HEK293T (cell line): ENCODE data around the gene TMEM9B.
"Not testable (repeated sequence)": the region's sequence is repeated elsewhere in the genome, so short reads cannot be mapped to it uniquely, and the experiment has no call there.

ENCODE experiments used
- CTCF ChIA-PET: fragments of 350-600 bp; formaldehyde crosslinking; extraction: SDS; loops from one replicate; lab custom pipeline; 2021; ENCODE audit warnings: antibody characterized with exemption, inconsistent platforms; lab: Yijun Ruan, JAX
- POLR2A ChIA-PET: fragments of 350-600 bp; formaldehyde crosslinking; extraction: SDS; loops from one replicate; lab custom pipeline; 2020; ENCODE audit warnings: antibody characterized with exemption, inconsistent platforms; lab: Yijun Ruan, JAX
- DNase-seq: peaks from one replicate; pipeline ENCODE4 v3.0.0; 2012; ENCODE audit warnings: mixed read lengths; ENCODE audit errors: extremely low spot score
- ARNT ChIP-seq: fragments of 450-650 bp; IDR thresholded peaks from 2 replicates; pipeline ENCODE4 v1.6.1; 2017; ENCODE audit warnings: mild to moderate bottlenecking
- BHLHE40 ChIP-seq: fragments of 450-650 bp; IDR thresholded peaks from 2 replicates; pipeline ENCODE4 v1.6.1; 2016; ENCODE audit warnings: mild to moderate bottlenecking, moderate library complexity, borderline replicate concordance
- CTBP1 ChIP-seq: fragments of 450-650 bp; IDR thresholded peaks from 2 replicates; pipeline ENCODE4 v1.6.1; 2016; ENCODE audit warnings: borderline replicate concordance
- ELF4 ChIP-seq: fragments of 450-650 bp; IDR thresholded peaks from 2 replicates; pipeline ENCODE4 v1.6.1; 2017; ENCODE audit warnings: antibody characterized with exemption
- FOXA1 ChIP-seq: fragments of 450-650 bp; IDR thresholded peaks from 2 replicates; pipeline ENCODE4 v1.6.1; 2016; ENCODE audit warnings: mild to moderate bottlenecking
- FOXK2 ChIP-seq: fragments of 450-650 bp; IDR thresholded peaks from 2 replicates; pipeline ENCODE4 v1.6.1; 2016; ENCODE audit warnings: mild to moderate bottlenecking
- FOXM1 ChIP-seq: fragments of 450-650 bp; IDR thresholded peaks from 2 replicates; pipeline ENCODE4 v1.6.1; 2017; ENCODE audit warnings: mild to moderate bottlenecking, borderline replicate concordance
- HDGF ChIP-seq: fragments of 450-650 bp; IDR thresholded peaks from 2 replicates; pipeline ENCODE4 v1.6.1; 2017; ENCODE audit warnings: antibody characterized with exemption, borderline replicate concordance
- L3MBTL2 ChIP-seq: fragments of 450-650 bp; conservative IDR thresholded peaks from 2 replicates; pipeline ENCODE4 v1.6.1; 2016; ENCODE audit warnings: mild to moderate bottlenecking
- LEF1 ChIP-seq: fragments of 450-650 bp; IDR thresholded peaks from 2 replicates; pipeline ENCODE4 v1.6.1; 2017; ENCODE audit warnings: mild to moderate bottlenecking, borderline replicate concordance
- NFRKB ChIP-seq: fragments of 450-650 bp; IDR thresholded peaks from 2 replicates; pipeline ENCODE4 v1.6.1; 2016; ENCODE audit warnings: mild to moderate bottlenecking, moderate library complexity
- SP1 ChIP-seq: fragments of 450-650 bp; IDR thresholded peaks from 2 replicates; pipeline ENCODE4 v1.6.1; 2017
- SUZ12 ChIP-seq: fragments of 450-650 bp; IDR thresholded peaks from 2 replicates; pipeline ENCODE4 v1.6.1; 2016; ENCODE audit warnings: mild to moderate bottlenecking
- TARDBP ChIP-seq: fragments of 450-650 bp; IDR thresholded peaks from 2 replicates; pipeline ENCODE4 v1.6.1; 2016
- ZNF384 ChIP-seq: fragments of 450-650 bp; IDR thresholded peaks from 2 replicates; pipeline ENCODE4 v1.6.1; 2016
- TF ChIP-seq, protein P1 (sequence below): fragments of 450-650 bp; IDR thresholded peaks from 2 replicates; pipeline ENCODE4 v1.6.1; 2016

TMEM9B gene

DNA sequence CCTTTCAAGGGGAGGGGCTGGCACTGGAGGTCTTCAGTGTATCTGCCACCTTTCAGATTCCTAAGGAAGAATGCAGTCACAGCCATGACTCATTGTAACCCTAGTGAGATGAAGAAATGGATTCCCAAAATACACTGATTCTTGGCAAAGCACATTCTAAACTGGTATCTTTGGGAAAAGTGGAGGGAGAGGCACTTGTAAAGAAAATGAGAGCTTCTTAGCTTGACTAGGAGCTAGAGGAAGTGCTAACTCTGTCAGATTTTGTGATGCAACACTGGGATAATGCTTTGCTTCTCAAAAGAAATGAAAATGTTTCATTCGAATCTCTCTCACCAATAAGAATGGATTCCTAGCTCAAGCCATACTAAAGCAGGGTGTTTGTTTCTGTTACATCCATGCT, 25.2 kb upstream of the TMEM9B start:
- DNase-seq = no peak
- ChIA-PET POLR2A (no interaction called here), CTCF (no interaction called here)
- TF ChIP-seq L3MBTL2 (no peak), ARNT (no peak), LEF1 (no peak), CTBP1 (no peak), SP1 (no peak), HDGF (no peak), TARDBP (no peak), ZNF384 (no peak), FOXM1 (no peak), SUZ12 (no peak), BHLHE40 (no peak)

DNA sequence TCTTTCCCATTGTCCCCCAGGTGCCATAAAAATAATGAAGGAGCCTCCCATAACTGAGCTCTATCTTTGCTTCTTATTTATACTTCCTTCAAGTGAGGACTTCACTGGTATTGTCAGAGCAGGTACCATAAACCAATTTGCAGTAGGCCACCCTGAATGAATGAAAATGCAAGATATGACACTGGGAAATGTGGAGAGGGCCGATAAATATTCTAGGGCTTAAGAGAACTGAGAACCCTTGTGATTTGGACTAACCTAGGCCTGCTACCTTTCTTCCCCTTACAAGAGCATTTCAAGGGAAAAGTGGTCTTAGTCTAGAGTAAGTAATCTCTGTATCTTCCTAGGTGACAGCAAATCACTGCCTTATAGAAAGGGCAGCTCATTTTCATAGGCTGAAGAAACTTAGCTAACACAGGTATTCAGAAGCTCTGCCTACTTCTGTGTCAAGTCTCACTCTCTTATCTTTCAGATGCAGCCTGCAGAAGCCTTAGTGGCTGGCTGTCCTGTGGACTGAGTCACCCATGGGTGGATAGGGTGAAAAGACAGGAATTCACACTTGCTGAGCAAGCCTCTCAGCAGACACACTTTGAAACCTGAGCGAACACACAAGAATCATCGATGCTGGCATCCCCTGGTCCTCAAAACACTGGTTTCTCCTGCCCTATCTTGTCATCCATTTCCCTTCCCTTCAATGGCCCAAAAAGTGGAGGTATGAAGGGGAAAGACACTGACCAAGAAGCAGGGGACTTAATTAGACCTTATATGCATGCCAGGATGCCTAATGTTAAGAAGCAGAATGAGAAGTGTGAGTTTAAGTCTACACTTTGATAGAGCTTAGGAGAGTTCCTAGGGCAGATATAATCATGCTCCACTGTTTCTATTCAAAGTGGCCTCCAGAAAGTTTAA, 24.3 kb upstream of the TMEM9B start:
- DNase-seq = no peak
- POLR2A ChIA-PET = interaction anchor here (1.3 kb wide), 1 partner anchor 24 kb away, joined by 5 read pairs; the partner anchor contains the start of gene TMEM9B
- TF ChIP-seq, protein P1, sequence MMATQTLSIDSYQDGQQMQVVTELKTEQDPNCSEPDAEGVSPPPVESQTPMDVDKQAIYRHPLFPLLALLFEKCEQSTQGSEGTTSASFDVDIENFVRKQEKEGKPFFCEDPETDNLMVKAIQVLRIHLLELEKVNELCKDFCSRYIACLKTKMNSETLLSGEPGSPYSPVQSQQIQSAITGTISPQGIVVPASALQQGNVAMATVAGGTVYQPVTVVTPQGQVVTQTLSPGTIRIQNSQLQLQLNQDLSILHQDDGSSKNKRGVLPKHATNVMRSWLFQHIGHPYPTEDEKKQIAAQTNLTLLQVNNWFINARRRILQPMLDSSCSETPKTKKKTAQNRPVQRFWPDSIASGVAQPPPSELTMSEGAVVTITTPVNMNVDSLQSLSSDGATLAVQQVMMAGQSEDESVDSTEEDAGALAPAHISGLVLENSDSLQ = no peak
- TF ChIP-seq ELF4 (no peak), SUZ12 (no peak), ARNT (no peak), FOXA1 (no peak), ZNF384 (no peak)
- CTCF ChIA-PET = interaction anchor here (1.1 kb wide), 1 partner anchor 149 kb away, joined by 3 read pairs; no protein-coding TSS in a partner anchor

DNA sequence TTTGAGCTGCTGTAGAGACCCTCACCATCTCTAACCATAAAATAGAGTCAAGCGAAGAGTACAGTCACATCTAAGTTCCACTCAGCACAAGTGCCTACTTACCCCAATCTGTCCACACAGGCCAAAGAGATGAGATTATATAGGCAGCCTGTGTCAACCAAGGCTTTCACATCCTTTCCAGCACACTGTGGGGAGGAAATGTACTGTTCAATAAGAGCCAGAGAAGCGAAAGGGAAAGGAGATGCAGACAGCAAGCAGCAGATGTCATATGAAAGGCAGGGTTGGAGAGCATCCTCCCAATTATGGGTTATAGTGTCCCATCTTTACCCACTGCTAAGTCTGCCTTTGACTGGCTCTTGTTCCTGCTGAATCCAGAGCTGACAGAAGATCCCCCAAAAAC, 23.2 kb upstream of the TMEM9B start:
- TF ChIP-seq, protein P1 = no peak
- TF ChIP-seq ELF4 = no peak
- no peak for TF ChIP-seq NFRKB
- no peak for TF ChIP-seq TARDBP
- TF ChIP-seq CTBP1 = no peak
- no peak for TF ChIP-seq ARNT
- no peak for TF ChIP-seq FOXA1
- no peak for TF ChIP-seq L3MBTL2
- TF ChIP-seq HDGF = no peak
- no peak for TF ChIP-seq SP1
- no peak for TF ChIP-seq BHLHE40
- TF ChIP-seq SUZ12 = no peak
- CTCF ChIA-PET = no interaction called here
- DNase-seq = no peak
- POLR2A ChIA-PET = interaction anchor here (1.3 kb wide), 1 partner anchor 23 kb away, joined by 5 read pairs; the partner anchor contains the start of gene TMEM9B

DNA sequence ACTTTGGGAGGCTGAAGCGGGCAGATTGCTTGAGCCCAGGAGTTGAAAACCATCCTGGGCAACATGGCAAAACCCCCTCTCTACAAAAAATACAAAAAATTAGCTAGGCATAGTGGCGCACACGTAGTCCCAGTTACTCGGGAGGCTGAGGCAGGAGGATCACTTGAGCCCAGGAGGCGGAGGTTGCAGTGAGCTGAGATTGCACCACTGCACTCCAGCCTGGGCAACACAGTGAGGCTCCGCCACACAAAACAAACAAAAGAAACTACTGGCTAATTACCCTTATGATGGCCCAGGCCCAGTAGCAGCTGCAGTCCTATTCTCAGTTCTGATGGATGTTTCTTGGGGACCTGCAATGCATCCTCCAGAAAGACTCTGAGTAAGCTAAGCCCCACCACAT, 22.5 kb upstream of the TMEM9B start:
- CTCF ChIA-PET, POLR2A ChIA-PET, DNase-seq: not testable (repeated sequence)

DNA sequence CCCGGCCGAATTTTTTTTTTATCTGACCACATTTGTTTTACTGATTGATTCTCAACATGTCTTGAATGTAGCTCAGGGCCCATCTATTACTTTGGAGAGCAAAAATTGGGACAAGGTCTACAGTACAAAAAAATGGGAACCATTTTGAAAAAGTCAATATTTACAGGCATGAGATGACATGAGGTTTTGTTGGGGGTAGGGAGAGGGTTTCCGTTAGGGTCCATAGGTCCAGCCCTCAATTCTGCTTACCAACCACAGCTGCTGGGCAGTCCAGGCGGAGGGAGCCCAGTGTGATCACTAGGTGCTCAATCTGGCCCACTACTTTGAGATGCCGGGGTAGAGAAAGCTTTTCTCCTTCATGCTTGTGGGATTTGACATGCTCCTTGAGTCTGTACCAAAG, 21.2 kb upstream of the TMEM9B start:
- ChIA-PET CTCF (no interaction called here), POLR2A (no interaction called here)
- TF ChIP-seq L3MBTL2 (no peak), LEF1 (no peak), SP1 (no peak), HDGF (no peak), NFRKB (no peak), FOXK2 (no peak), FOXA1 (no peak), TARDBP (no peak), ZNF384 (no peak), ARNT (no peak), SUZ12 (no peak), ELF4 (no peak), FOXM1 (no peak), CTBP1 (no peak), BHLHE40 (no peak)
- TF ChIP-seq, protein P1 = no peak
- no peak for DNase-seq

DNA sequence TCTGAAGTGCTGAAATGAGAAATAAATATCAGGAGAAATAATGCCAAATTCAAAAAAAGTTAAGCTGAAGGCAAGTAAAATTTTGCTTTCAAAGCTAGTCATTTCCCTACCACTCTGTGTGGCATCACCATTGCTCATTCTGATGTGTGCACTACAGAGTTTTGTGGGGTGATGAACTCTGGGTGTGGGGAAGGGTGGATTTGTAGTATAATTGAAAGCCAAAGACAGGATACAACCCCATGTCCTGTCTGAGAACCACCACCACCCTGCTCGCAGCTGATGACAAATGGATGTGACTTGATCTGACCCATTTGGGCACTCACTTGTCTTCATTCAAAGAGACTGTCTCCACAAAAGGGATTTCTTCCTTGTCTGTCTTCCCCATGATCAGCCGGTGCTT, 19.3 kb upstream of the TMEM9B start:
- ChIA-PET POLR2A (no interaction called here), CTCF (interaction anchor here (0.9 kb wide), 1 partner anchor 19 kb away, joined by 3 read pairs; no protein-coding TSS in a partner anchor)
- TF ChIP-seq CTBP1 (no peak), BHLHE40 (no peak), LEF1 (no peak), SUZ12 (no peak), SP1 (no peak), ARNT (no peak), NFRKB (no peak), HDGF (no peak), L3MBTL2 (no peak), ELF4 (no peak), FOXM1 (no peak), FOXK2 (no peak), ZNF384 (no peak)
- TF ChIP-seq, protein P1 = no peak

More for the DNA sequence above, 19.3 kb upstream of the TMEM9B start:
- no peak for DNase-seq
